Fibroblast of lung (primary cell): Measurements from ENCODE around the gene BRD2. TPM values are rescaled to one million over a fixed set of nuclear protein-coding genes. Genes with fewer than 3 reads are reported as not detected.

Experiments
- DNase-seq, 2 donors: peaks; one replicate each; pipeline versions ENCODE4 v3.0.0 to v3.0.0-alpha.2; 2010; ENCODE audit warnings: low read depth in 2 of 2
- H2AFZ ChIP-seq: 2 replicates; pipeline ENCODE4 v1.5.1; 2012; ENCODE audit warnings: low read length, control low read depth, inconsistent platforms
- H3K27ac ChIP-seq: 2 replicates; pipeline ENCODE4 v1.5.1; 2011; ENCODE audit warnings: low read length, control low read depth; ENCODE audit not compliant: insufficient read depth
- H3K27me3 ChIP-seq: 2 replicates; pipeline ENCODE4 v1.5.1; 2011; ENCODE audit warnings: mild to moderate bottlenecking, low read length; ENCODE audit not compliant: control insufficient read depth, insufficient read depth
- H3K36me3 ChIP-seq: 2 replicates; pipeline ENCODE4 v1.5.1; 2011; ENCODE audit warnings: low read length; ENCODE audit not compliant: control insufficient read depth, insufficient read depth
- H3K4me1 ChIP-seq: 2 replicates; pipeline ENCODE4 v1.5.1; 2011; ENCODE audit warnings: low read length; ENCODE audit not compliant: control insufficient read depth, insufficient read depth; ENCODE audit errors: extremely low read depth
- H3K4me2 ChIP-seq: 2 replicates; pipeline ENCODE4 v1.5.1; 2011; ENCODE audit warnings: low read length, control low read depth; ENCODE audit not compliant: insufficient read depth; ENCODE audit errors: extremely low read depth
- H3K4me3 ChIP-seq, 4 experiments: fragments of 200-600 bp in 1 of 4; sonication (generic) in 1 of 4; replicated peaks in 1 of 4; 2 replicates each; pipeline ENCODE4 v1.5.1; 2011 to 2016; ENCODE audit warnings: low read length in 4 of 4, low read depth in 3 of 4, mild to moderate bottlenecking in 3 of 4, control low read depth in 2 of 4, inconsistent platforms in 1 of 4, mixed read lengths in 1 of 4; ENCODE audit not compliant: insufficient read depth in 1 of 4; ENCODE audit errors: control extremely low read depth in 1 of 4
- H3K79me2 ChIP-seq: 2 replicates; pipeline ENCODE4 v1.5.1; 2012; ENCODE audit warnings: mild to moderate bottlenecking, low read length, inconsistent platforms; ENCODE audit not compliant: control insufficient read depth, insufficient read depth
- H3K9ac ChIP-seq: 2 replicates; pipeline ENCODE4 v1.5.1; 2011; ENCODE audit warnings: mild to moderate bottlenecking, low read length, control low read depth; ENCODE audit not compliant: insufficient read depth
- H3K9me3 ChIP-seq: 2 replicates; pipeline ENCODE4 v1.5.1; 2012; ENCODE audit warnings: low read depth, low read length; ENCODE audit not compliant: control insufficient read depth, insufficient read depth
- H4K20me1 ChIP-seq: 2 replicates; pipeline ENCODE4 v1.5.1; 2011; ENCODE audit warnings: low read length; ENCODE audit not compliant: control insufficient read depth, insufficient read depth; ENCODE audit errors: extremely low read depth
- CTCF ChIP-seq, 2 donors: IDR thresholded peaks in 1 of 2; conservative IDR thresholded peaks in 1 of 2; 1 replicate in 1 of 2; 2 replicates in 1 of 2; pipeline ENCODE4 v1.5.1; 2011 to 2012; ENCODE audit warnings: low read length in 2 of 2, control low read depth in 1 of 2, inconsistent platforms in 1 of 2, low read depth in 1 of 2, mild to moderate bottlenecking in 1 of 2
- EZH2 ChIP-seq: IDR thresholded peaks from 2 replicates; pipeline ENCODE4 v1.5.1; 2012; ENCODE audit warnings: low read length, control low read depth, mild to moderate bottlenecking; ENCODE audit errors: missing control alignments
- polyA plus RNA-seq, 2 donors: library from polyadenylated mRNA; depleted of rRNA in 1 of 2; stranded (reverse) in 1 of 2; unstranded in 1 of 2; fragments of >200 nt; gene quantifications; 2 replicates each; pipeline ENCODE4 v1.2.1, GENCODE V29; 2011 to 2012; ENCODE audit warnings: missing spikeins in 1 of 2
- total RNA-seq: library from RNA; depleted of rRNA; stranded (reverse); fragments of >200 nt; gene quantifications from 2 replicates; pipeline ENCODE4 v1.2.1, GENCODE V29; 2014

Gene BRD2
- total and polyA plus RNA-seq, 2 donors (not counting 1 experiment from before 2014, with no cell fraction given) = 75.6 to 126 TPM

DNA sequence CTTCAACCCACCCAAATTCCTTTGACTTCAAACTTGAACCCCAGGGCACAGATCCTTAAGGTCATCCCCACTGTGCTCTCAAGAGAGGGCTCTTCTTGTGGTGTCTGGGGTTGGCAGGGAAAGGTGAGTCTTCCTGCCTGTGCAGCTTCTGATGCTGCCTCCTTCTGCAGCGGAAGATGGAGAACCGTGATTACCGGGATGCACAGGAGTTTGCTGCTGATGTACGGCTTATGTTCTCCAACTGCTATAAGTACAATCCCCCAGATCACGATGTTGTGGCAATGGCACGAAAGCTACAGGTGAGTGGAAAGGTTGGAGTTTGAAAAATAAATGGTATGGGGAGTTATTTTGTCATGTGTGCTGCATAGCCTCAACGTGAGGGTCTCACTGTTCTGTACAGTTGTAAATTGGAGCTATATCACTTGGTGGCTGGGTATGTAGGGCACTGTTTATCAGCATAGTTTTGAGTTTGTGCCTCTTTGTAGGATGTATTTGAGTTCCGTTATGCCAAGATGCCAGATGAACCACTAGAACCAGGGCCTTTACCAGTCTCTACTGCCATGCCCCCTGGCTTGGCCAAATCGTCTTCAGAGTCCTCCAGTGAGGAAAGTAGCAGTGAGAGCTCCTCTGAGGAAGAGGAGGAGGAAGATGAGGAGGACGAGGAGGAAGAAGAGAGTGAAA, 9.0 kb downstream of the BRD2 start:
- Histone ChIP-seq H3K27ac (no peak overlapping the region), H3K9me3 (no peaks in the 10 kb centered on the region), H3K9ac (no peak overlapping the region), H4K20me1 (peaks cover 20% of the 10 kb centered on the region), H3K4me2 (no peak overlapping the region), H3K4me3 (no peak overlapping the region), H3K27me3 (no peaks in the 10 kb centered on the region), H3K36me3 (peaks cover 48% of the 10 kb centered on the region), H3K4me1 (peaks cover 5% of the 10 kb centered on the region), H2AFZ (no peak overlapping the region), H3K79me2 (peaks cover 72% of the 10 kb centered on the region)
- DNase-seq = no peak
- TF ChIP-seq EZH2 = no peak
- no peak for TF ChIP-seq CTCF (conservative IDR thresholded peaks at IDR 0.05 in 1 of 2, IDR thresholded peaks at IDR 0.05 in 1 of 2; ENCODE audit: low read depth in 1 of 2, low read length in 2 of 2)

- no peak overlapping the region for H2AFZ ChIP-seq
- no peak overlapping the region for H3K4me3 ChIP-seq
- H3K9me3 ChIP-seq = no peaks in the 10 kb centered on the region
- no peak for DNase-seq
- no peak overlapping the region for H3K4me2 ChIP-seq
- H3K79me2 ChIP-seq = peaks cover 67% of the 10 kb centered on the region
- peaks cover 5% of the 10 kb centered on the region for H3K4me1 ChIP-seq
- no peak overlapping the region for H3K27ac ChIP-seq
- H4K20me1 ChIP-seq = peaks cover 17% of the 10 kb centered on the region
- no peak overlapping the region for H3K9ac ChIP-seq
- no peaks in the 10 kb centered on the region for H3K27me3 ChIP-seq
- peaks cover 43% of the 10 kb centered on the region for H3K36me3 ChIP-seq
- no peak for TF ChIP-seq CTCF (conservative IDR thresholded peaks at IDR 0.05 in 1 of 2, IDR thresholded peaks at IDR 0.05 in 1 of 2; ENCODE audit: low read depth in 1 of 2, low read length in 2 of 2)
- no peak for TF ChIP-seq EZH2
Observed at GRCh38 chr6:32977953-32978324, 9.5 kb downstream of the BRD2 start.

- H4K20me1 ChIP-seq = peaks cover 13% of the 10 kb centered on the region
- H3K27ac ChIP-seq = no peak overlapping the region
- no peak overlapping the region for H3K9ac ChIP-seq
- H3K36me3 ChIP-seq = peaks cover 32% of the 10 kb centered on the region
- peaks cover 48% of the 10 kb centered on the region for H3K79me2 ChIP-seq
- no peak overlapping the region for H3K4me2 ChIP-seq
- H3K9me3 ChIP-seq = no peaks in the 10 kb centered on the region
- H3K27me3 ChIP-seq = no peaks in the 10 kb centered on the region
- H3K4me1 ChIP-seq = peaks cover 5% of the 10 kb centered on the region
- DNase-seq = no peak
- H3K4me3 ChIP-seq = no peak overlapping the region
- no peak overlapping the region for H2AFZ ChIP-seq
- TF ChIP-seq EZH2 = no peak
- no peak for TF ChIP-seq CTCF (conservative IDR thresholded peaks at IDR 0.05 in 1 of 2, IDR thresholded peaks at IDR 0.05 in 1 of 2; ENCODE audit: low read depth in 1 of 2, low read length in 2 of 2)
Observed at GRCh38 chr6:32979720-32980487, 11.5 kb downstream of the BRD2 start.
